GM21825 (cell line): Measurements from ENCODE around the gene ADM5.
A peak's percentile ranks its signal among the peaks of the same experiment; 100 is the strongest.

ENCODE experiments used
- ATAC-seq: cut with Tn5 transposase; IDR thresholded peaks from one replicate; pipeline ENCODE4 v1.9.1; 2021; ENCODE audit warnings: mild to moderate bottlenecking, moderate library complexity; ENCODE audit not compliant: unreplicated experiment

ADM5 gene, protein sequence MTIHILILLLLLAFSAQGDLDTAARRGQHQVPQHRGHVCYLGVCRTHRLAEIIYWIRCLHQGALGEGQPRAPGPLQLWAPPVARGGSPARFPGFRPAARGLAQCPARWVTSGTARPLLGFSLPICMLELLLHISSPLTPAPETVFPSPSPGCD

DNA sequence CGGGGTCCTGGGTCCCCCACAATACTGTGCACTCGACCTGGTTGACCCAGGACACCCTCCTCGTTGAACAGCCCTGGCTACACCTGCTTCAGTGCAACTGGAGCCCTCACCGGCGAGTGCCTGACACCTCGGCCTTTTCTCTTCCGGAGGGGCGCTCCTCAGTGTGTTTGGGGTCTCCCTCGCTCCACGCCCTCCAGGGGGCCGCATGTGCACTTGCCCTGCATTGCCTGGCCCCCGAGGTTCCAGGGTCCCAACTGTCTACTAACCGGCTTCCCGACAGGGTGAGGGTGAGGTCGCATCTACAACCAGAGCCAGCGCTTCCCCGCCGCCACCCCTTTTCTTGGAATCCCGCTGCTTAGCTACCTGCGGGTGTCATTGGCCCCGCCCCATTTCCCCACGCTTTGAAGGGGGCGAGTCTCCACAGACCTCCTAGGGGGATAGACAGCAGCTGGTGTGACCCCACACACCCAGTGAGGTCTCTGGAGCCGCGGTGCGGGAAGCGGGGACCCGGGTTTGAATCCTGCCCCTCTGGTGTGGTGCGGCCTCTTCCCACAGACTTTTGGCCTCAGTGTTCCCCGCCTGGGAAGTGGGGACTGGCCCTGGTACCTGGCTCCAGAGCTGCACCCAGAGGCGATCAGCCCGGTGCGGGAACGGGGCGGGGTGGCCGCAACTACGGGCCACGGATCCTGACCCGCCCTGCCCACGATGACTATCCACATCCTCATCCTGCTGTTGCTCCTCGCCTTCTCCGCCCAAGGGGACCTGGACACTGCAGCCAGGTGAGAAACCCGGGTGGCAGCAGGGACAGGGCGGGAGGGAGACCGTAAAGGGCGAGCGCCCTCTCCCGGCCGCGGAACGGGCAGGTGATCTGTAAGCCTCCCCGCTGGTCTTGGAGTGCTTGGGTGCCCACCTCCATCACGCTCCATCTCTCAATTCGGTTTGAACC, at the start of gene ADM5:
TSS of gene ADM5 (plus strand) at position 462 of the 946 bp plus-strand sequence. CDS start at position 706, 244 bp downstream.
- no peak for ATAC-seq

DNA sequence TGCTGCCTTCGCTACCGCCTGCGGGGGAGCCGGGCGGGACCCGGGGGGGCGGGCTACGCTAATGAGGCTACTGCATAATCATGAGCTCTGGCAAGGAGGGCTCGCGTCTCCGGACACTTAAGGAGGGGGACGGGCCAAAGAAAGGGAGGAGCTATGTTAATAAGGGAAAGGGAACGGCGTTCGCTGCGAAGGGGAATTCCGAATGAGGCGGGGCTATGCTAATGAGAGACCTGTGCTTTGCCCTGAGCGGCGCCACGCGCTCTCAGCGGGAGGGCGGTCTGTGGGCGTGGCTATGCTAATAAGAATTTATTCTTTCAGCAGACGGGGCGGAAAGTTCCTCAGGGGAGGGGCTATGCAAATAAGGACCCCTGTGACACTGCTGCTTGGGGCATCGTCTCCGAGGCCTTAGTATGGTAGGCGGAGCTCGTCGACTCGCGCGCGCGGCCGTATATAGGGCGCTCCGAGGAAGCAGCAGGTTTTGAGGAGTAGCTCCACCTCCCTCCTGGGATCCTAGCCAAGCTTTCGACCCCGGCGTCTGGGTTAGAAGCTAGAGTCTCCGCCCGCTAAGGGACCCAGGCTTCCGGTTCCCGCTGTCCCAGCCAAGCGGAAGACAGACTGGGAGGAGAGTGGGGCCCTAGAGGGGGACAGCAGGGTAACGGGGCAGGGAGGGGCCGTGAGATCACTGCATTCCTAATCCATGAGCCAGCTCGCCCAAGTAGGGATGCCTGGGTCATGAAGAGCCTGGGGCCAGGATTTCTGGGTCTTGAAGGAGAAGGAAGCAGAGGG, 49.1 kb upstream of the ADM5 start, which contains the start of gene RRAS:
TSS of gene RRAS (minus strand) at position 31 of the 786 bp plus-strand sequence. CDS start 45 bp downstream, outside the sequence.
- peak; percentile 52 for ATAC-seq

DNA sequence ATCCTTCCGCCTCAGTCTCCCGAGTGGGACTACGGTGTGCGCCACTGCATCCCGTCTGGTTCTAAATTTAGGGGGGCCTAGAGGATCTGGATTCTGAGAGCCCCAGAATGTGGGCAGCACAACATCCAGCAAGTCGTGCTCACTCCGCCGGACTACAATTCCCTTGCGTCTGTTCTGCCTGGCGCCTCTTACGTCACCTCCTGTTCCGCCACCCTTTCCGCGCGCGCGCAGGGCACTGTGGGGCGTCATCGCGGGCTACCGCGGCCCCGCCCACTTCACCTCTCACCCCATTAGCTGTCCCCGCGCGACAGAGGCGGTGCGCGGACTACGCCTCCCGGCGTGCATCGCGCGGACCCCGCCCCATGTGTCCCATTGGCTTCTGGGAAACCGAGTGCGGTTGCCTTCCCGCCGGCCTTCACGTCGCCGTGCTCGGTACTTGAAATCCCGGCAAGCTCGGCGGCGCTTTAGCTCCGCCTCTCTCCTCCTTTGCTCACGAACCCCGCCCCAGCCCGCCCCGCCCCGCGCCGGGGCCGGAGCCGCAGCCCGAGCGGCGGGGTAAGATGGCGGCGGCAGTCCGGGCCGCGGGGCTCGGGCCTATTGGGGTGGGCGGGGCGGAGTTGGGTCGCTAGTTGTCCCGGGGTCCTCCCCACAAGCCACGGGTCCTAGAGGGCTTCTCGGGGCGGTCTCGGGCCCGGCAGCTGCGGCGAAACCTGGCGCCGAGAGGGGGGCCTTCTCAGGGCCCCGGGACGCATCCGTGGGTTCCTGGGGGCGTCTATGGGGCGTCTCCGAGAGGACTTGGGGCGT, 47.5 kb upstream of the ADM5 start, which contains the start of gene SCAF1:
TSS of gene SCAF1 (plus strand) at position 522 of the 804 bp plus-strand sequence. CDS start 2,818 bp downstream, outside the sequence.
- ATAC-seq: peak; percentile 60

DNA sequence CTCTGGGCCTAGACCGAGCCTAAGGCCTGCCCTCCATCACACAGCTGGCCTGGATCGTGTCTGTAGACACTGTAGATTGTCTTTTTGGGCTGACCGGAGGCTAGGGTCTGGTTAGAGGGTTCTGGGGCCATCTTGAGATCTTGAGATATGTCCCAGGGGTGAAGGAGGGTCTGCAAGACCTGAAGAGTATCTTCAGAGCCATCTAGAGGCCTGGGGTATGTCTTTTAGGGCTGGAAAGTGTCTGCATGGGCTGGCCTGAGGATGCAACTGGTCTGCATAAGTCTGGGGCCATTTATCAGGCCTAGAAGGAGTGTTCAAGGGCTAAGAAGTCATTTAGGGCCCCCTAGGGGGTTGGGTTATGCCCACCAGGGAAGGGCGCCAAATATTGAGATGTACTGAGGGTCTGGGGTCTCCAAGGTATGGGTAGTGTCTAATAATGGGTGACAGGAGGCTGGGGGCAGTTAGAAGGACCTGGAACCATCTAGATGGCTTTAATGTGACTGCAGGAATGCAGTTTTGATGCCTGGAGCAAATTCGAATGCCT, 46.8 kb upstream of the ADM5 start:
- ATAC-seq: no peak

DNA sequence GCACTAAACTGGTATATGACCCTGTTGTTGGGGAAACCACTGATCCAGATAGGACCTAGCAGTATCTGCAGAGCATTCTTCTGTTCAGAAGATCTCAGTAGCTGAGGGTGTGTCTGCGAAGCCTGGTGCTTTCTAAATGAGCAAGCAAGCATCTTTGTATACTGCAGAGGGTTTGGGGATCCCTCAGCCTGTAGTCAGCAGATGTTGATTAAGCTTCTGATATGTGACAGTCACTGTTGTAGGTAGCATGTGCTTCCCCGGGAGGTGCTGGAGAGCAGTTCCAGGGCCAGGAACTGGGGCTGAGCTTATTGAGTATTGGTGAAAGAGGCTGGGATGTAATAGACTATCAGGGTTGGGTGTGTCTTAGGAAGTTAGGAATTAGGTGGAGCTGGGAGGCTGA, 45.9 kb upstream of the ADM5 start:
- ATAC-seq: no peak

DNA sequence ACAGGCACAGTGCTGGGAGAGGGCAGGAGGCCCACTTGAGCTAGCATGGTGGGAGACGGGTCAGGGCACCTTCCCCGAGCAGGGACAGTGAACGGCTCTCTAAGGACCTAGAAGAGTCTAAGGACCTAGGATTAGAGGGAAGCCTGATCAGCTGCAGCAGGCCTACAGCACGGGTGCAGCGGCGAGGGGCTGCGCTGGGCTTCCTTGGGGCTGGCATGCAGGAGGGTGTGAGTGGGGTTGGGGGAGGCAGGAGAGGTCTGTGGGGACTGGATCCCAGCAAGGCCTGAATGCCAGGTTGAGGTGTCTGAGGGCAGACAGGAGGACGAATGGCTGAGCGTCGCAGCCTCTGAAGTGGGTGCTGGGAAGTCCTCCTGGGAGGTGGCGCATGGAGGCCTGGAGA, 43.8 kb upstream of the ADM5 start:
- ATAC-seq: no peak

DNA sequence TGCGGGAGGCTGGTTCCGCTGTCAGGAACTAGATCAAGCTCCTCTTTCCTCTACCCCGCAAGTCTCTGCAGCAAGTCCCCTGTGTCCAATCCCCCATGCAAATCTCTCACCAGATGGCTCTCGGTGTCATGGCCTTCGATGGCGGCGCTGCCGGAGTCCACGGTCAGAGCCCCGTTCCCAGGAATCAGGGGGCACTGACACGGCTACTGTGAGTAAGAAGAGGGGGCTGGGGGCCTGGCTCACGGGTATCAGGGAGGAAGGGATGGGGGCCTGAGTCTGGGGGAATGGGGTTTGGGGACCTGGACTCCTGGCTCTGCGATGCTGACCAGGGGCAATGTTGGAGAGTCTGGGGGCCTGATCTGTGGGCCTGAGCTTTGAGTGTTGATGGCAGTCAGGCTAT, 43.4 kb upstream of the ADM5 start:
- ATAC-seq: no peak

DNA sequence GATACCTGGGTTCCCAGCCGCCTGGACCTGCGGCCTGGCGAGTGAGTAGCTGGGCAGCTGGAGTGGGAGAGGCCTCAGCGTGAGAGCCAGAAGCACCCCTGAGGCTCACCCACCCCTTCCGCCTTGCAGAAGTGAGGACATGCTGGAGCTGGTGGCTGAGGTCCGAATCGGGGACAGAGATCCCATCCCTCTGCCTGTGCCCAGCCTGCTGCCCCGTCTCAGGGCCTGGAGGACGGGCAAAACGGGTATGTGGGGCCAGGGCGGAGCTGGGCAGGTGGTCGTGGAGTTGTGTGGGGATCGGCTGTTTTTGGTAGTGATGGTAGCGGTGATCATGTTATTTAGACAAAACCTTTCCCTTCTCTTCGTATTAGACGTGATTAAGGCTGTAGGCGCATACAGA, 42.8 kb upstream of the ADM5 start:
- ATAC-seq: no peak

DNA sequence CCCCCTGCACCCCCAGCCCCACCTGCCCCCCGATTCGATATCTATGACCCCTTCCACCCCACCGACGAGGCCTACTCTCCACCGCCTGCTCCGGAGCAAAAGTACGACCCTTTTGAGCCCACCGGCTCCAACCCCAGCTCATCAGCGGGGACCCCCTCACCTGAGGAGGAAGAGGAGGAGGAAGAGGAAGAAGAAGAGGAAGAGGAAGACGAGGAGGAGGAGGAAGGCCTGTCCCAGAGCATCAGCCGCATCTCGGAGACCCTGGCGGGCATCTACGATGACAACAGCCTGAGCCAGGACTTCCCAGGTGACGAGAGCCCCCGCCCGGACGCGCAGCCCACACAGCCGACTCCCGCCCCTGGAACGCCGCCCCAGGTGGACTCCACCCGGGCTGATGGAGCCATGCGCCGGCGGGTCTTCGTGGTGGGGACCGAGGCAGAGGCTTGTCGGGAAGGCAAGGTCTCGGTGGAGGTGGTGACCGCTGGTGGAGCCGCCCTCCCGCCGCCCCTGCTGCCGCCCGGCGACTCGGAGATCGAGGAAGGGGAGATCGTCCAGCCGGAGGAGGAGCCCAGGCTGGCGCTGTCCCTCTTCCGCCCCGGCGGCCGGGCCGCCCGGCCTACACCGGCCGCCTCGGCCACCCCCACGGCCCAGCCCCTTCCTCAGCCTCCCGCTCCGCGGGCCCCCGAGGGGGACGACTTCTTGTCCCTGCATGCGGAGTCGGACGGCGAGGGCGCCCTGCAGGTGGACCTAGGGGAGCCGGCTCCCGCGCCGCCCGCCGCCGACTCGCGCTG, 38.2 kb upstream of the ADM5 start:
- no peak for ATAC-seq

DNA sequence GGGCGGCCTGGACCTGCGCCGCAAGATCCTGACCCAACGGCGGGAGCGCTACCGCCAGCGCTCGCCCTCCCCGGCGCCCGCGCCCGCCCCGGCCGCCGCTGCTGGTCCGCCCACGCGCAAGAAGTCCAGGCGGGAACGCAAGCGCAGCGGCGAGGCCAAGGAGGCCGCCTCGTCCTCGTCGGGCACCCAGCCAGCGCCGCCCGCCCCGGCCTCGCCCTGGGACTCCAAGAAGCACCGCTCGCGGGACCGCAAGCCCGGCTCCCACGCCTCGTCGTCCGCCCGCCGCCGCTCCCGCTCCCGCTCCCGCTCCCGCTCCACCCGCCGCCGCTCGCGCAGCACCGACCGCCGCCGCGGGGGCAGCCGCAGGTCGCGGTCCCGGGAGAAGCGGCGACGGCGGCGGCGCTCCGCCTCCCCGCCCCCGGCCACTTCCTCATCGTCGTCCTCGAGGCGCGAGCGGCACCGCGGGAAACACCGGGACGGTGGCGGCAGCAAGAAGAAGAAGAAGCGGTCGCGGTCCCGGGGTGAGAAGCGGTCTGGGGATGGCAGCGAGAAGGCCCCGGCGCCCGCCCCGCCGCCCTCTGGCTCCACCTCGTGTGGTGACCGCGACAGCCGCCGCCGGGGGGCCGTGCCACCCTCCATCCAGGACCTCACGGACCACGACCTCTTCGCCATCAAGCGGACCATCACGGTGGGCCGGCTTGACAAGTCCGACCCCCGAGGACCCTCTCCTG, 37.4 kb upstream of the ADM5 start:
- no peak for ATAC-seq

DNA sequence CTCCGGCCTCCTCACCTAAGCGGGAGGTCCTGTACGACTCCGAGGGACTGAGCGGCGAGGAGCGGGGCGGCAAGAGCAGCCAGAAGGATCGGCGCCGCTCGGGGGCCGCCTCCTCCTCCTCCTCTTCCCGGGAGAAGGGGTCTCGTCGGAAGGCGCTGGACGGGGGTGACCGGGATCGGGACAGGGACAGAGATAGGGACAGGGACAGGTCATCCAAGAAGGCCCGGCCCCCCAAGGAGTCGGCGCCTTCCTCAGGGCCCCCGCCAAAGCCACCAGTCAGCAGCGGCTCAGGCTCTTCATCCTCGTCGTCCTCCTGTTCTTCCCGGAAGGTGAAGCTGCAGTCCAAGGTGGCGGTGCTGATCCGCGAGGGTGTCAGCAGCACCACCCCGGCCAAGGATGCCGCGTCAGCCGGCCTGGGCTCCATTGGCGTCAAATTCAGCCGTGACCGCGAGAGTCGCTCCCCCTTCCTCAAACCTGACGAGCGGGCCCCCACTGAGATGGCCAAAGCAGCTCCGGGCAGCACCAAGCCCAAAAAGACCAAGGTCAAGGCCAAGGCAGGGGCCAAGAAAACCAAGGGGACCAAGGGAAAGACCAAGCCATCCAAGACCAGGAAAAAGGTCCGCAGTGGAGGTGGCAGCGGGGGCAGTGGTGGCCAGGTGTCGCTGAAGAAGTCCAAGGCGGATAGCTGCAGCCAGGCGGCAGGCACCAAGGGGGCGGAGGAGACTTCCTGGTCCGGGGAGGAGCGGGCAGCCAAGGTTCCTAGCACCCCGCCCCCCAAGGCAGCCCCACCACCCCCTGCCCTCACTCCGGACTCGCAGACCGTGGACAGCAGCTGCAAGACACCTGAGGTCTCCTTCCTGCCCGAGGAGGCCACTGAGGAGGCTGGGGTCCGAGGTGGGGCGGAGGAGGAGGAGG, 36.6 kb upstream of the ADM5 start:
- no peak for ATAC-seq

DNA sequence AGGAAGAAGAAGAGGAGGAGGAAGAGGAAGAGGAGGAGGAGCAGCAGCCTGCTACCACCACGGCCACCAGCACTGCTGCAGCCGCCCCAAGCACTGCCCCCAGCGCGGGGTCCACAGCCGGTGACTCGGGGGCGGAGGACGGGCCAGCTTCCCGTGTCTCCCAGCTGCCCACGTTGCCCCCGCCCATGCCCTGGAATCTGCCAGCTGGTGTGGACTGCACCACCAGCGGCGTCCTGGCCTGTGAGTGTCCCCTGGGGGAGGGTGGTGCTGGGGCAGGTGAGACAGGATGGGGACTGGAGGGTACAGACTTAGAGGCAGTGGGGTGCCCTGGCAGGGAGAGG, 36.0 kb upstream of the ADM5 start:
- ATAC-seq: no peak

DNA sequence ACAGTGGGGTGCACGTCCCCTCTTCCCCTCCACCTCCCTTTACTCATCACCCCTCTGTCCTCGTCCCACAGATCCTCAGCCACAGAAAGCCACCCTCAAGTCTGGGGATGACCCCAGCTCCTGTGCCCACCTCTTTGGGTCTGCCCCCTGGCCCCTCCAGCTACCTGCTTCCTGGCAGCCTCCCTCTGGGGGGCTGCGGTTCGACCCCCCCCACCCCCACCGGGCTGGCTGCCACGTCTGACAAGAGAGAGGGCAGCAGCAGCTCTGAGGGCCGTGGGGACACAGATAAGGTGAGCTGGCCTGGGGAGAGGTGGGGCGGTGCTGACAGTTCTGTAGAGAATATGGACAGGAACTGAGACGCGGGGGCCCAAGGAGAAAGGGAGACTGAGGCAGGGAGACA, 34.8 kb upstream of the ADM5 start:
- ATAC-seq: no peak

DNA sequence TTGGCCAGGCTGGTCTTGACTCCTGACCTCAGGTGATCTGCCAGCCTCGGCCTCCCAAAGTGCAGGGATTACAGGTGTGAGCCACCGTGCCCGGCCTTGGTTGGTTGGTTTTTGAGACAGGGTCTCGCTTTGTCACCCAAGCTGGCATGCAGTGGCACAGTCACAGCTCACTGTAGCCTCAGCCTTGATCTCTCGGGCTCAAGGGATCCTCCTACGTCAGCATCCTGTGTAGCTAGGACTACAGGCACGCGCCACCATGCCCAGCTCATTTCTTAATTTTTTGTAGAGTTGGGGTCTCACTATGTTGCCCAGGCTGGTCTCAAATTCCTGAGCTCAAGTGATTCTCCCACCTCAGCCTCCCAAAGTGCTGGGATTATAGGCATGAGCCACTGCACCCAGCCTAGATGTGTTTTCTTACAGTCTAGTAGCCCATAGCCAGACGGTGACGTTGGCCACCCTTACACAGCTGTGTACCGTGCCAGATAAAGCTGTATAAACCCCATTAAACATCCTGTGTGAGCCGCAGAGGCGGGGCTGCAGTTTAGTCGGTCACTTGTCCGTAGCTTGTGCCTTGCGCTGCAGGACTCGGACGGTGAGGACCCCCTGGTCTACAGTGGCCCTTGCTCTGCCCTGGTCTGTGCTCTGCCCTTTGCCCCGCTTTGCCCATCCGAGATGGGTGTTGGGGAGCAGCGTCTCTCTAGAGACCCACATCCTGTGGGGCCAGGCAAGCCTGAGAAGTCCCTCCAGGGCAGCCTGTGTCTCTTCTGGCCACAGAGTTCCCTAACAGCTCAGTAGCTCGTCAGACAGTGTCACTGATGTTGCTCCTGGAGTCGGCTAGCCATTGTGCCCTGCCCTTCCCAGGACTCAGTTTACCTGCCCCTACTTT, 33.6 kb upstream of the ADM5 start:
- ATAC-seq: no peak

DNA sequence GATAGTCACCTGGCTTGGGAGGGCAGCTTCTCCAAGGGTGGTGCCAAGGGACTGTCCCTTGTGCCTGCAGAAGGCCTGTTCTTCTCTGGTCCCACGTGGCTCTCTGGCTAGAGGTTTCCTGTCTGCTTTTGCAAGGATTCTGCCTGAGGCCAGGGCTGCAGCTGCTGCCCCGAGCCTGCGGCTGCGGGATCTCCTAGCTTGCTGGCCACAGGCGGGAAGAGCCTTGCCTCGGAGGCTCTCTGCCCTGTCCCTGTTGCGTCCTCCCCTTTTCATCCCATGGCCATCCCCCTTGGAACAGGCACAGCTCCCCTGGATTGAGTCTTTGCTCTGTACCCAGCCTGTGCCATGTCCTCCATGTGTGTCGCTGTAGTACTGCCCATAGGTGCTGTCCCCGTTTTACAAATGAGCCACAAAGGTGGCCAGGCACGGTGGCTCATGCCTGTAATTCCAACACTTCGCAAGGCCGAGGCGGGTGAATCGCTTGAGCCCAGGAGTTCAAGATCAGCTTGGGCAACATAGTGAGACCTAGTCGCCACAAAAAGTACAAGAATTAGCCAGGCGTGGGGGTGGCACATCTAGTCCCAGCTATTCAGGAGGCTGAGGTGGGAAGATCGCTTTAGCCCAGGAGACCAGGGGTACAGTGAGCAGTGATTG, 32.8 kb upstream of the ADM5 start:
- ATAC-seq: no peak

DNA sequence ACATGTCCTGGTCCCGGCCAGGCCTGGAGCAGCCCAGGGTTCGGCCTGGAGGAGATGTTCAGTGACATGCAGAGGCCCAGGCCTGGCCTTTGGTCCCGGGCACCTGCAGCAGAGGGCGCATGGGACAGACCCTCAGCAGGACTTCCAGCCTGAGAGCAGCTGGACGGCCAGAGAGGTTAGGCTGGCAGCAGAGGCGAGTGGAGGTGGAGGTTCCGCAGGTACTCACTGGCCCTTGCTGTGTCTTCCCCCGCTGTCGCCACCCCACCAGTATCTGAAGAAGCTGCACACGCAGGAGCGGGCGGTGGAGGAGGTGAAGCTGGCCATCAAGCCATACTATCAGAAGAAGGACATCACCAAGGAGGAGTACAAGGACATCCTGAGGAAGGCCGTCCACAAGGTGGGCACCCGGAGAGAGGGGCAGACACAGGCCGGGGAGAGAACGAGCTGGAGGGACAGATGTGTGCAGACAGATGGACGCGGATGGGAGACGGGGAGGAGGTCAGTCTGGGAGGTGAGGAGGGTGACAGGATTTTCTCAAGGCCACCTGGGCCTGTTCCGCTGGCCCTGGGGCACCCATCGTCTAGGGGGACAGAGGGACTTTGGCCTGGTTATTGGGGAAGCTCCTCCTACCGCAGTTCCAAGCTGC, 31.8 kb upstream of the ADM5 start:
- no peak for ATAC-seq
